Stimulated activated CD4-positive, alpha-beta T cell treated with anti-CD3 and anti-CD28 coated beads, Interleukin-12 subunit alpha, Interleukin-12 subunit beta, amount 100 ng/mL, for 48 hours (primary cell): ENCODE measurements around the gene TMPRSS3.

Source experiments
- DNase-seq, 3 donors: peaks; one replicate each; pipeline ENCODE4 v3.0.0-alpha.2; 2020; ENCODE audit warnings: low read depth in 2 of 3, low spot score in 1 of 3

TMPRSS3 gene

DNA sequence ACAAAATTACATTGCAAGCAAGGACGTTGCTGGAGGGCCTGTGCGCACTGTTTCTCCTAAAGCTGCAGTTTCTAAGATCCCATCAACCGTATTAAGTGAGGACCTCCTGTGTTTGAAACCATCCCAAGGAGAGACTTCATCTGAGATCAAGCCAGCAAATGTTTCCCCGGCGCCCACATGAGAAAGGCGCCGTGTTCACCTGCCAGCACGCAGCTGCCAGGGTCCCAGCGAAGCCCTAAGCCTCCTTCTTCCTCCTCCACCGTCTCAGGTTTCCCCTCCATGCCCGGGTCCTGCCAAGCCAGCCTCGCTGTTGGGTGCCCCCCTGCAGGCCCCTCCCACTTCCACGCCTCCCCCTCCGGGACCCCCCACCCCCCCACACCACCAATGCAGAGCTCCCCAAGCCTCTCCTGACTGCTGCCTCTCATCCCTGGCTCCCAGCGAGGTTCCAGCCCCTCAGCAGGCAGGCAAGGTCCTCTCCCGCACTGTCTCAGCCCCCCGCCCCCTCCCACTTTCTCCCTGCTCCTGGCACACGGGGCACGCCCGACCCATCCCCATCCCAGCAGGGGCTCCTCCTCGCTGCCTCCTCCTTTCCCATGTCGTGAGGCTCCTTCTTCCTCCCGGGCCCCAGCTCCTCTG is 20.9 kb downstream of the TMPRSS3 start:
- DNase-seq: no peak

- no peak for DNase-seq
Measured at GRCh38 chr21:42374457-42374856, 21.4 kb downstream of the TMPRSS3 start.

GRCh38 chr21:42373908-42374455 is 21.9 kb downstream of the TMPRSS3 start:
- no peak for DNase-seq

DNA sequence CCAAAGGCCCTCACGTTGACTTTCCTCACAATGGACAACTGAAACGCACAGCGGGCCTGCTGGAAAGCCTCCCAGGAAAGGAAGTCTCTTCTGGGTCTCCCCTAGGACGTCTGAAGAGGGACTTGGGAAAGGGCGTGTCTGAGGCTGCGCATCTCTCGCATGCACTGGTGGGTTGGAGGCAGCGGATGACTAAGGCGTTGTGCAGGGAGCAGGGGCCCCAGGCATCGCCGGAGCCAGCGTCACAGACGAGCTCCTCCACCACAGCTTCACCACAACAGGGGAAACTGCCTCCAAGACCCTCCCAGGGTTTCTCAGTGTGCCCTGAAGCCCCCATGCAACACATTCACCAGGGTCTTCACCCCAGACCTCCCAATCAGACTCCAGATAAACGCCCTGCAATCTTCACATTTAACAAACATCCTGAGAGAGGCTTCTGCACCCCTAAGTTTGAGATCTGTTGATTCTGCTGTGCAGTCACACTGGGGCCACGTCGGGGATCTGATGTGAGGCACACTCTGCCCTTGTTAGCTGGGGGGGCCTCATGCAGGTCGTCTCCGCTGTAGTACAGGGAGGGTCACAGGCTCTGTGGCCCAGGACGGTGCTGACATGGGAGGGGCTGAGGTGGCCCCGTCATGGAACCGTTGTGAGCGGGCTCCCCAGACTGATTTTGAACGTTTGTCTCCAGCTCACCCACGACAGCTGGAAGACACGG is 22.5 kb downstream of the TMPRSS3 start:
- peak in 1 of 3 donors; percentile 28 for DNase-seq

DNA sequence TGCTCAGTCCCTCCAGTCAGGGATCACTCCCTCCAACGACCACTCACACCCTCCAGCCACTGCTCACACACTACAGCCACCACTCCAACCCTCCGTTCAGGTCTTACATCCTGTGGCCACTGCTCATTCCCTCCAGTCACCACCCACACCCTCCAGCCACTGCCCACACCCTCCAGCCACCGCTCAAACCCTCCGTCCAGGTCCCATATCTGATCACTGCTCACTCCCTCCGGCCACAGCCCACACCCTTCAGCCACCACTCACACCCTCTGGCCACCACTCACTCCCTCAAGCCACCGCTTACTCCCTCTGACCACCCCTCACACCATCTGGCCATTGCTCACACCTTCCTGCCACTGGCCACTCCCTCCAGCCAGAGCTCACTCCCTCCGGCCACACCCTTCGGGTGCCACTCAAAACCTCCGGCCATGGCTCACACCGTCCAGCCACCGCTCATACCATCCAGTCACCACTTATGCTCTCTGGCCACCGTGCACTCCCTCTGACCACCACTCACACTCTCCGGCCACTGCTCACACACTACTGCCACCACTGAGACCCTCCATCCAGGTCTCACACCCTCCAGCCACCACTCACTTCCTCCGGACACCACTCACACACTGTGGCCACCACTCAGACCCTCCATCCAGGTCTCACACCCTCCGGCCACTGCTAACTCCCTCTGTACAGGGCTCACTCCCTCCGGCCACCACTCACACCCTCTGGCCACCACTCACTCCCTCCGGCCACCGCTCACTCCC is 24.8 kb downstream of the TMPRSS3 start:
- no peak for DNase-seq

- no peak for DNase-seq
Measured at GRCh38 chr21:42369821-42370220, 26.0 kb downstream of the TMPRSS3 start.

GRCh38 chr21:42367367-42368165 is 28.3 kb downstream of the TMPRSS3 start:
- no peak for DNase-seq

GRCh38 chr21:42366292-42367010 is 29.4 kb downstream of the TMPRSS3 start, which contains the start of gene TFF1:
TFF1 (minus strand) TSS chr21:42366535; CDS start chr21:42366495, 40 bp downstream.
- no peak for DNase-seq

GRCh38 chr21:42365770-42366169 is 30.1 kb downstream of the TMPRSS3 start:
- DNase-seq: no peak

- DNase-seq: no peak
Measured at GRCh38 chr21:42364304-42364865, 31.5 kb downstream of the TMPRSS3 start.

- DNase-seq: no peak
Measured at GRCh38 chr21:42363312-42363711, 32.5 kb downstream of the TMPRSS3 start.

GRCh38 chr21:42362700-42363099 is 33.2 kb downstream of the TMPRSS3 start:
- no peak for DNase-seq

- no peak for DNase-seq
Measured at GRCh38 chr21:42362198-42362597, 33.7 kb downstream of the TMPRSS3 start.

DNA sequence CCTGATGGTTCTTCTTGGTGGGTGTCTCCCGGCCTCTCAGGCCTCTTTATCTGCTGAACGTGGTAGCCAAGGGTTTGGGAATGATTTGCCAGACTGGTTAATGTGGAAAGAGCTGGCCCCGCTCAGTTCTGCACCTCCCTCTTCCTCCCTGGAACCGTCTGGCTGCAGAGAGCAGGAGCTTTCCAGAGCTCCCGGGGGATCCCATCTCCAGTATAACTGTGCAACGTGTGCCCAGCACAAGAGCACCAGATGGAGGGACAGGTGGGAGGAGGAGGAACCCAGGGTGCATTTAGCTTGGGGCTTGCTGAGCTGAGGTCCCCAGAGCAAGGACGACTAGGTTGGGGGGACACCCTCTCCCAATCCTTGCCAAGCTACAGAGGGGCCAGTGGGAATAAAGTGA is 34.6 kb downstream of the TMPRSS3 start:
- DNase-seq: no peak

DNA sequence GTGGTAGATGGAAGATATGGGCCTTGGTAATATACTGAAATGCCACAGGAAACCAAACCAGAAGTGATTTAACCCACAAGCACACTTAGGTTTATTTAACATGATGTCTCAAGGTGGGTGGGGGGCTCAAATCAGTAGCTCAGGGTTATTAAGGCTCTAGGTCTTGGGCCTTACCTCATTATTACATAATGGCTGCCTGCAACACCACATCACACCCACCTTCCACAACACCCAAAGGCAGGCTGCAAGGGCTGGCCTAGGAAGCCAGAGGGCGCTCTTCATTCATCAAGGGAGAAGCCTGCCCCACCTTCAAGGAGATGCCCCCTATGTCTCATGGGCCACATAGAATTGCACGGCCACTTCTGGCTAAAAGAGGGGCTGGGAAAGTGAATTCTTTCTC is 35.5 kb downstream of the TMPRSS3 start:
- DNase-seq: no peak

DNA sequence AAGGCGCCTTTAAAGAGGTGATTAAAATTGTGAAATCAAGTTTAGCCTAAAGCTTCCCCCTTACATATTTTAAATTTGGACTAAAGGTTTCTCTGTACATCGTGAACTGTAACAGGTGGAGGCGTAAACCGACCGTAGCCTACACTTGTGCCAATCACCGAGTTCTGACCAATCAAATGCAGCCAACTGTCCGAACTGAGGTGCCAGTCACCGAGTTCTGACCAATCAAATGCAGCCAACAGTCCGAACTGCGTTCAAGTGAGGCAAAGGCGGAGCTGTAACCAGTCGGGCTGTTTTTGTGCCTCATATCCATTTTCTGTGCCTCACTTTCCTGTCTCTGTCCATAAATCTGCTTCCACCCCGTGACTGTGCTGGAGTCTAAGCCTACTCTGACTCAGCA is 36.9 kb downstream of the TMPRSS3 start:
- DNase-seq: no peak

GRCh38 chr21:42358261-42358660 is 37.6 kb downstream of the TMPRSS3 start:
- DNase-seq: no peak

- no peak for DNase-seq
Measured at GRCh38 chr21:42357307-42357706, 38.5 kb downstream of the TMPRSS3 start.

DNA sequence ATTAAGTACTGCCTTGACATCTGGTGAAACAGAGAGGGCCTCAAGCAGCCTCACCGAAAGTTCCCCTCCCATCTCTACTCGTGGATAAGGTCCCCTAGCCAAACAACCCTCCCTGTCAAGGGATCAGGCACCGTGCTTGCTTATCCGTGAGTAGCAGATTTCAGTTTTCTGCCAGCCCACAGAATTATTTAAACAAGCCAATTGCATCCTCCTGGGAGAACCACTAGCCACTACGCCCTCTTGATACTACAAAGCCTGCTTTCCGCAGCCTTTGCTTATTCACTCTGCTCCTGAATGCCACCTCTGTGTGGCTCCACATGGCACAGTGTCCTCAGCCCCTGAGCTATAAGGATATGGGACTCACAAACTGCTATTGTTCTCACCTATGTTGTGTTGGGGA is 39.2 kb downstream of the TMPRSS3 start:
- no peak for DNase-seq

DNA sequence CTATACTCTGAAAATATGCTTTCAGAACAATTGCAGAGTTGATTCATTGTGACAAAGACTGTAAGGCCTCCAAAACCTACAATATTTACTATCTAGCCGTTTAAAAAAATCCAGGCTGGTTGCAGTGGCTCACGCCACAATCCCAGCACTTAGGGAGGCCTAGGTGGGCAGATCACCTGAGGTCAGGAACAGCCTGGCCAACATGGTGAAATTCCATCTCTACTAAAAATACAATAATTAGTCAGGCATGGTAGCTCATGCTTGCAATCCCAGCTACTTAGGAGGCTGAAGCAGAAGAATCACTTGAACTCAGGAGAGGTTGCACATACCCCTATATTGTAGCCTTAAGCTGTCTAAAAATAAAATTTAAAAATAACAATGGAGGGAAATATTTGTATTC is 39.8 kb downstream of the TMPRSS3 start:
- no peak for DNase-seq
